ENCODE data around the gene HECW1.

The HECW1 gene

GRCh38 chr7:43530553-43531410 lies 418.3 kb downstream of the HECW1 start:
- no peak for DNase-seq (ENCODE audit: low read depth in 1 of 2, low spot score in 1 of 2)

- DNase-seq (ENCODE audit: low read depth in 1 of 2, low spot score in 1 of 2): no peak
These were observed 419.3 kb downstream of the HECW1 start for GRCh38 chr7:43531700-43532099.

- DNase-seq (ENCODE audit: low read depth in 1 of 2, low spot score in 1 of 2): no peak
These were observed 421.5 kb downstream of the HECW1 start for GRCh38 chr7:43533801-43534479.

GRCh38 chr7:43535031-43535451 lies 422.6 kb downstream of the HECW1 start:
- no peak for DNase-seq (ENCODE audit: low read depth in 1 of 2, low spot score in 1 of 2)

GRCh38 chr7:43535810-43536585 lies 423.6 kb downstream of the HECW1 start:
- no peak for DNase-seq (ENCODE audit: low read depth in 1 of 2, low spot score in 1 of 2)

- DNase-seq (ENCODE audit: low read depth in 1 of 2, low spot score in 1 of 2): no peak
These were observed 424.3 kb downstream of the HECW1 start for GRCh38 chr7:43536773-43537172.

- DNase-seq (ENCODE audit: low read depth in 1 of 2, low spot score in 1 of 2): no peak
These were observed 425.4 kb downstream of the HECW1 start for GRCh38 chr7:43537765-43538403.

- no peak for DNase-seq (ENCODE audit: low read depth in 1 of 2, low spot score in 1 of 2)
These were observed 425.9 kb downstream of the HECW1 start for GRCh38 chr7:43538404-43538771.

GRCh38 chr7:43540471-43540870 lies 428.0 kb downstream of the HECW1 start:
- DNase-seq (ENCODE audit: low read depth in 1 of 2, low spot score in 1 of 2): no peak

- DNase-seq (ENCODE audit: low read depth in 1 of 2, low spot score in 1 of 2): no peak
These were observed 430.3 kb downstream of the HECW1 start for GRCh38 chr7:43542716-43543115.

- no peak for DNase-seq (ENCODE audit: low read depth in 1 of 2, low spot score in 1 of 2)
These were observed 433.8 kb downstream of the HECW1 start for GRCh38 chr7:43546231-43546630.

- DNase-seq (ENCODE audit: low read depth in 1 of 2, low spot score in 1 of 2): no peak
These were observed 438.0 kb downstream of the HECW1 start for GRCh38 chr7:43550427-43550826.

GRCh38 chr7:43552122-43552521 lies 439.7 kb downstream of the HECW1 start:
- DNase-seq (ENCODE audit: low read depth in 1 of 2, low spot score in 1 of 2): no peak

- DNase-seq (ENCODE audit: low read depth in 1 of 2, low spot score in 1 of 2): no peak
These were observed 441.6 kb downstream of the HECW1 start for GRCh38 chr7:43553999-43554398.

- DNase-seq (ENCODE audit: low read depth in 1 of 2, low spot score in 1 of 2): no peak
These were observed 442.0 kb downstream of the HECW1 start for GRCh38 chr7:43554423-43554822.

GRCh38 chr7:43557831-43558495 lies 445.5 kb downstream of the HECW1 start:
- DNase-seq (ENCODE audit: low read depth in 1 of 2, low spot score in 1 of 2): no peak

GRCh38 chr7:43559171-43559945 lies 446.9 kb downstream of the HECW1 start:
- DNase-seq (ENCODE audit: low read depth in 1 of 2, low spot score in 1 of 2): no peak

- DNase-seq (ENCODE audit: low read depth in 1 of 2, low spot score in 1 of 2): no peak
These were observed 447.5 kb downstream of the HECW1 start for GRCh38 chr7:43559946-43560335.

- no peak for DNase-seq (ENCODE audit: low read depth in 1 of 2, low spot score in 1 of 2)
These were observed 448.4 kb downstream of the HECW1 start for GRCh38 chr7:43560742-43561330.

- DNase-seq (ENCODE audit: low read depth in 1 of 2, low spot score in 1 of 2): no peak
These were observed 449.9 kb downstream of the HECW1 start for GRCh38 chr7:43562383-43562782.

Measured in stimulated activated CD4-positive, alpha-beta T cell treated with anti-CD3 and anti-CD28 coated beads, Interleukin-15, amount 100 ng/mL, for 1 hour (primary cell).